Dedifferentiated amniotic fluid mesenchymal stem cell (primary cell): ENCODE results near the gene ACER3.
"Not testable (repeated sequence)": the region's sequence is repeated elsewhere in the genome, so short reads cannot be mapped to it uniquely, and the experiment has no call there.

Experiments
- DNase-seq: peaks from one replicate; pipeline ENCODE4 v3.0.0-alpha.2; 2016; ENCODE audit errors: extremely low spot score

Gene ACER3

DNA sequence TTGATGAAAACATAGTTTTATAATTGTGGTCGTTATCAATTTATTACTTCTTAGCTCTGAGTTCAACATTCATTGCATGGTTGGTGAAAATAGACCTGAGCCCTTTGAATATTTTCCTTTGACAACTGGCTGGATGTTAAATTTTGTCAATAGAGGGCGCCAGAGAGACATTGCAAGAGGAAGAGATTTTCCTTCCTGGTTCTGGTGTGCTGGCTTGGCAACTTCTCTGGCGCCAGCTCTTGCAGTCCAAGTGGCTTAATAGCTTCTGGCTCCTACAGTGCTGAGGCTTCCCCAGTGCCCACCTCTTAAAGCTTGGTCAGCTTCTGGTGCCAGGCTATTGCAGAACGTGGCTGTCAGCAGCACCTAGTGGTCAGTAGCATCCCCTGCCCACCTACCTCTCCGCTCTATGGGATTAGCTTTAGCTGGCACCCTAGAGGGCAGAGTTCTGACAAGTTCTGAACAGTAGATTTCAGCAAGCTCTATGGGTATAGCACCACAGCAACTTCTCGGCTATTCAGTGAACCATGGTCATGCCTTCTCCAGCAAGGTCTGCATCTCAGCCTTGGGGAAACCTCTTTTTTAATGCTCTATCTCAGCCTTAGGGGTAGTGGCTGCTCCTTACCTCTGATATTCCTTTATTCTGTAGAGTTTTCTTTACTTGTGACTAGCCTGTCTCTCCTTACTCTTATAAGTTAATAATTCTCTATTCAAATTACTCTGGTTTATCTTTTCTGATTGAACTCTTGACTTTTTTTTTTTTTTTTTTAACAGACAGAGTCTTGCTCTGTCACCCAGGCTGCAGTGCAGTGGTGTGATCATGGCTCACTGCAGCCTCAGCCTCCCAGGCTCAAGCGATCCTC, 59.4 kb downstream of the ACER3 start:
- DNase-seq = peak; percentile 89

DNA sequence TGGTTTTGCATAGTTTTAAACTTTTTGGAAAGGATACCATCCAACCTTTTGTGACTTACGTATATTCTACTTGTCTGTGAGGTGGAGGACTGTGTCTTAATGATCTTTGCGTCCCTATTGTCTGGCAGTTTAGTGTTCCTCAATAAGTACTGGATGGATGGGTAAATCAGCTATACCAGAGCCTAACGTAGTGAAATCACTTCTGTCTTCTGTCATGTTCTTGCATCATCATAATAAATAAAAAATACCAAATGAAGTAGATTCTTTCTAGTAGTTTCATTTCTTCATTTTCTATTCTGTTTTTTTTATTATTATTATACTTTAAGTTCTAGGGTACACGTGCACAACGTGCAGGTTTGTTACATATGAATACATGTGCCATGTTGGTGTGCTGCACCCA, 66.4 kb downstream of the ACER3 start:
- no peak for DNase-seq

DNA sequence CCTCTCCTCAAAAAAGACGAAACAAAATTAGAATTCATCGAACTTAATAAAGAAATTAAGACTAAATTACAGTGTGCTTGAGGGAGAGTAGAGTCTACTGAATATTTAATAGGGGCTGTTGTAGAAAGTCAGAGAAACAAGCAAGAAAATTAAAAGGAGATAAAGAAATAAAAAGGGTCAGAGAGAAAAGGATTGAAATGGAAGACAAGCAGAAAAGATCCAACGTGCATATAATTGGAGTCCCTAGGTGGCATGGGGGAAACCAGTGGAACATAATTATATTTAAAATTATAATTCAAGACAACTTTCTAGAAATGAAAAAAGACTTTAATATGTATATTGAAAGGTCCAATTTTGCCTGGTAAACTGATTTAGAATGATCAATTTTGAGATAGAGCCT, 74.3 kb downstream of the ACER3 start:
- DNase-seq = no peak

DNA sequence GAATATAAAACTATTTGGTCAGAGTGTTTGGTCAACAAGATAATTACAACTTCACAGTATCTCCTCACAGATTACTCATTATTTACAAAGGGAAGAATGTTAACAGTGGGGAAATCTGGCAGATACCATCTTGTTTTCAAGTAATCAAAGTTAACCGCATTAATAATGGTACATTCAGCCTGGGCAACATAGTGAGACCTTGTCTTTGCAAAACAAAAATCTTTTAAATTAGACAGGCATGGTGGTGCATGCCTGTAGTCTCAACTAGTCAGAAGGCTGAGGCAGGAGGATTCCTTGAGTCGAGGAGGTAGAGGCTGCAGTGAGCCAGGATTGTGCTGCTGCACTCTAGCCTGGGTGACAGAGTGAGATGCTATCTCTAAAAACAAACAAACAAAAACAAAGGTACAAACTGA, 78.5 kb downstream of the ACER3 start:
- DNase-seq = no peak

DNA sequence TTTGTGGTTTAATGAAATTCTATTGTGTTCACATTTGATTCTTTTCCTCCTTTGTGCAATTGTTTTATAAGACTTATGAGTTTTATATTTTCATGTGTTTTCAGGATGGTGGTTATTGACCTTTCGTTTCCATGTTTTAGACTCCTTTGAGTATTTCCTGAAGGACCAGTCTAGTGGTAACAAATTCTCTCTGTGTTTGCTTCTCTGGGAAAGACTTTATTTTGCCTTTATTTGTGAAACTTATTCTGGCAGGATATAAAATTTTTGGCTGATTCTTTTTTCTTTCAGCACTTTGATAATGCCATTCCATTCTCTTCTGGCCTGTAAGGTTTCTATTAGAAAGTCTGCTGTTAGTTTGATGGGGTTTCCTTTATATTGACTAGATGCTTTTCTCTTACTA, 83.5 kb downstream of the ACER3 start:
- no peak for DNase-seq

DNA sequence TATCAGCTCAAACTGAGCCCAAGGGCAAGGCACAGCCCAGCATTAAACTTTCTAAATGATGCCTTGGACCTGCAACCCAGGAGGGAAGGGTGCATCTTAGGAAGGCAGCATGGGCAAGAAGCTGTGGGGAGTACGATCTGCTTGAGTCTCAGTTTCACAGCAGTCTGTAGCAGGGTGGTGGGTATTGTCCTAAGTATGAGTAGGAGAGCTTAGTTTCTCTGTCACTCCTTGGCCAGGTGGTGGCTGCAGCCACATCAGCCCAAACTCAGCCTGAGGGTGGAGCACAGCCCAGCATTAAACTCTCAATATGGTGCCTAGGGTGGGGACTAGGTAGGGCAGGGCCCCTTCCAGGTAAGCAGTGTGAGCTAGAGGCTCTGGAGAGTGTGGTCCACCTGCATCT, 85.5 kb downstream of the ACER3 start:
- no peak for DNase-seq

DNA sequence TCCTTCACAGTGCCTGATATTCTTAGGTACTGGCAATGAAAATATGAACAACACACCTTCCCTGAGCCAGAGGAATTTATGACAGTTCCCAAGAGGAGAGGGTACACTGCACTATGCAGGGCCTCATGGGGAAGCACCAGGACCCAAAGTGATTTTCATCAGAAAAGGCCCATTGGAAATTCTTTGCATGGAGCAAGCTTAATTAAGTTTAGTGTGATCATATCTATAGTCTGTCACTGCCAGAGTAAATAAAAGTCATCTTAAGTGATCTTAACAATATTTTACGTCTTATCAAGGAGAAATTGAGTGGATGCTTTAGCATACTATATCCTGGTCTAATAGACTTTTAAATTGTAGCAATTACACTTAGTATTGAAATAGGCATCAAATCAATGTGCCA, 86.5 kb downstream of the ACER3 start:
- DNase-seq = no peak

DNA sequence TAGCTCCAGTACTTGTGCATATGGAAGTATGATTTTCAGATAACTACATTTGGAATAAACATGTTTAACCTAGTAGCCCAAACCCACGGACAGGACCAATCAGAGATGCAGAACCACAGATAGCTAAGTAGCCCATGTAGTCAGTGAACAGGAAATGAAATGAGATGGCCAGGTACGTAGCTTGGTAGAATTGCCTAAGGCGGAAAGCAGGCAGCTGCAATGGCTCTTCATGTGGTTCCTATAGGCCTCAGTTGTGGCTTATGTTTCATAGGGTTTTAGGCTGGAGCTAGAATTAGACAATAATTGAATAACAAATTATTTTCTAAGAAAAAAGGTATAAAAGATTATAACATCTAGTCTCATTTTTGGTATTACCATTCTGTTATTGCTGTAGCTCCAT, 87.1 kb downstream of the ACER3 start:
- no peak for DNase-seq

DNA sequence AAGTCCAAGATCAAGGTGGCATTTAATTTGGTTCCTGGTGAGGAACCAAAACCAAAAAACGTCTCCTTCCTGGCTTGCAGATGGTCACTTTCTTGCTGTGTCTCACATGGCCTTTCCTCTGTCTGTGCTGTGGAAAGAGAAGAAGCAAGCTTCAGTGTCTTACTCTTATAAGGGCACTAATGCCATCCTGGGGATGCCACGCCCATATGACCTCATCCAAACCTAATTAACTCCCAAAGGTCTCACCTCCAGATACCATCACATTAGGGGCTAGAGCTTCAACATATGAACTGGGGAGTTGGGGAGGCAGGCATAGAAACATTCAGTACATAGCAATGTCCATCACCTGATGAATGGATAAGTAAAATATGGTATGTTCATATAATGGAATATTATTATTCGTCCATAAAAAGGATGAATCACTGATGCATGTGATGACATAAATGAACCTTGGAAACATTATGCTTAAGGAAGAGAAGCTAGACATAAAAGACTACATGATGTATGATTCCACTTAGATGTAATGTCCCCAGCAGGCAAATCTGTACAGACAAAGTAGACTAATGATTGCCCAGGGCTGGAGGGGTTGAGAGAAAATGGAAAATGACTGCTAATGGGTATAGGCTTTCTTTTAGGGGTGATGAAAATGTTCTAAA, 94.9 kb downstream of the ACER3 start:
- DNase-seq = no peak

DNA sequence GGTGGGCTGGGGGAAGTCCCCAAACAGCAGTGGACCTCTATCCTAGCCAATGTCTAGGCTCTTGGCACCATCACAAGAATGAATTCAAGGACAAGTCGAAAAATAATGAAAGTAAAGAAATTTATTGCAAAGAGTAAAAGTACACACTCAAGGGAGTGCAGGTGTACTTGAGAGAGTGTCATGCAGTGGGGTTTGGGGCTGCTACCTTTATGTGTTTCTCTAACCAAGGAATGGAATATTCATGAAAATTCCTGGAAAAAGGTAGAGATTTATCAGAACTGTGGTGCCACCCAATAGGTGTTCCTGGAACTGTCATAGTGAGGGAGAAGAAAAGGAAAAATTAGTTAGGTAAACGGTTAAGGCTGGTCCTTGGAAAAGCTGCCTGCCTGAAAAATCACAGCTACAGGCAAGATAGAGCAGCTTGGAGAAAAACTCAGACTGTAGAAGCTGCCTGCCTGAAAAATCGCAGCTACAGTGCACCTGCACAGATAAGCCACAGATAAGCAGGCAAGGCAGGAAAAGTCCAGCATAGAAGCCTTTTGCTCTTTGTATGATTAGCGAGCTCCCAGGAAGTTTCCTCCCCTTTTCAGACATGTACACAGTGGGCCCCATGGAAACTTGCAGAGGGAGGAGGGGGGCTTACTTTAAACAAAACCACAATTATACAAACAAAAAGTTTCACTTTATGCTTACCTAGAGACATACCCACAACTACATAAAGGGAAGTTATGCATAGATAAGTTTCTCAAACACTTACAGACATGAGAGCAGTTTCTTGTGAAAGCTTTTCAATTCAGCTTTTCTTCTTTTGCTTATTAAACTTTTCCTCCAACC, 102.1 kb downstream of the ACER3 start:
- DNase-seq = no peak

DNA sequence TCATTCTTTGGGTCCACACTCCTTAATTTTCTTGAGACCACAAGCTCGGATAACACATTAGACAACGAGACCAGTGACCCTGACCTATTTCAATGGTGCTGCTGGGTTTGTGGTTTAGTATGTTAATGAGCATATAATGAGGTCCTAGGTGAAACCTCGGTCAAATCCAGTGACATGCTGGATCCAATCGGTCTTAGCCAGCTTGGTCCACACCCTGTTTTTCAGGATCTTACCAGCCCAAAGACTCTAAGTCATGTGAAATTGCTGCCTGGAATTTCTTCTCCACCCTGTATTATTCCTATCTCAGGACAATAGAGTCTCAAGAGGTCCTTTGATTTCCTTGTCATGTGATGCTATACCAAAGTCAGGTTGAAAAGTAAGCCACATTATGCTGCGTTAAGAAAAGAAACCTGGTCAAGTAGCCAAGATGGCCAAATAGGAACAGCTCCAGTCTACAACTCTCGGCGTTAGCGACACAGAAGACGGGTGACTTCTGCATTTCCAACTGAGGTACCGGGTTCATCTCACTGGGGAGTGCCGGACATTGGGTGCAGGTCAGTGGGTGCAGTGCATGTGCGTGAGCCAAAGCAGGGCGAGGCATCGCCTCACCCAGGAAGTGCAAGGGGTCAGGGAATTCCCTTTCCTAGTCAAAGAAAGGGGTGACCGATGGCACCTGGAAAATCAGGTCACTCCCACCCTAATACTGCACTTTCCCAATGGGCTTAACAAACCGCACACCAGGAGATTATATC, 102.9 kb downstream of the ACER3 start:
- DNase-seq = not testable (repeated sequence)

DNA sequence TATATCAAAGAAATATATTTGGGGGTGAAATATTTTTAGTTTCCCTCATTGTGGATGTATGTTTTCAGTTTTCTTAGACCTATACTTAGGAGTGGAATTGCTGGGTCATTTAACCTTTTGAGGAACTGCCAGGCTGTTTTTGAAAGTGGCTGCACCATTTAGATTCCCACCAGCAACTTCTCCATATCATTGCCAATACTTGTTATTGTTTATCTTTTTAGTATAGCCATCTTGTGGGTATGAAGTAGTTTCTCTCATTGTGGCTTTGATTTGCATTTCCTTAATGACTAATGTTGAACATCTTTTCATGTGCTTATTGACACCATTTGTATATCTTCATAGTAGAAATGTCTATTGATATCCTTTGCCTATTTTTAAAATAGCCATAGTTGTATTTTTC, 111.3 kb downstream of the ACER3 start:
- no peak for DNase-seq

DNA sequence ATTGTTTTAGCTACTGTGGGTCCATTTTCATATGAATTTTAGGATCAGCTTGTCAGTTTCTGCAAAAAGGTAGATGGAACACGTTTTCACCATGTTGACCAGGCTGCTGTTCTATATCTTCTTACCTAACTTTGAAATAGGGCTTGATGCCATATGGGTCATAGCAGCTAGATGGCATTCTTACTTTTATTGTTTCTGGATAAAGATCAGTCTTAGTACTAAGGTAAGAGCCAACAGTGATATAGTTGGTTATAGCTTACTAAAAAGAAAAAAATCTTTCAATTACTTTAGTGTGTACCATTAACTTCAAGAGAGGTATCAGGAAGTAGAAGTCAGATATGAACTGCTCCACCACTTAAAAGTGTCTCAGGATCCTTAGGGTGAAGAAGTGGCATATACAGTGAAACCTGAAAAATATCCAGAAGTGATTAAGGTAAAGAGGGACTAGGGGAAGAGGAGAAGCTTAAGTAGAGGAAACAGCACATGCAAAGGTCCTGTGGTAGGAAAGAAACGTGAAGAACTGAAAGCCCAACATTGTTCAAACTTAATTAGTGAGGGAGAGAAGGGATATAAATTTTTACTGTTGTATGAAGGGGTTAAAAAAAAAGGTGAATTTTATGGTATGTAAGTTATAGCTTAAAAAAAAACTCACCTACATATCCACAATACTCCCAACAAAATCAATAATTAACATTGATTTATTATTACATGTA, 113.6 kb downstream of the ACER3 start:
- no peak for DNase-seq

DNA sequence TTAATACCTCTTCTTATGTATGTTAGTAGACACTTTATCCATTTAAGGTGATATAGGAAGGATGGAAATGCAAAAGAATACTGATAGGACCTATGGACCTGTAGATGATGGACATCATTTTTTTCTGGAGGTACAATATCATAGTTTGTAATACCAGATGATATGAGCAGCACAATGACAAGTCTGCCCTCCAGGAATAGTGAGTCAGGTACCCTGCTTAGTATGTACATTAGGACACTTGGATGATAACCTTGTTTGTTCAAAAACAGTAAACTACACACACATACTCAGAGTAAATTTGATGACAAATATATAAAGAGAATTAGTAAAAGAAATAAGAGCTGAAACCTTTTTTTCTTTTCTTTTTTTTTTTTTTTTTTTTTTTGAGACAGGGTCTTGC, 114.8 kb downstream of the ACER3 start:
- DNase-seq = no peak

DNA sequence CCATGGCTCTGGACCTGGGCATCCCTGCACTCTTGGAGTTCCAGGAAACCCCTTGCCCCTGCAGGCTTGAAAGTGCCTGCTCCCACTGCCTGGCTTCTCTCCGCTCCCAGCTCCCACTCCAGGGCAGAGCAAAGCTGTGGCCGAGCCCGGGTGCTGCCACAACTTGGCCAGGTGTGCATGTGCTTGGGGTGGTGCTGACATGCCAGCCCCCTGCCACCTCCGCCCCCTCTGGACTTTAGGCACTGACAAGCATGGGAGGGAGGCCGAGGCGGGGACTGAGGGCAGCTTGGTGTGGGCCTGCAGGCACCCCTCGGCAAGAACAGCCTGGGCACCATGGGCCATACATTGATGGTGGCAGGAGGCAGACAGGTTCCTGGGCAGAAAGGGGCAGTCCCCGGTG, 117.1 kb downstream of the ACER3 start:
- no peak for DNase-seq

DNA sequence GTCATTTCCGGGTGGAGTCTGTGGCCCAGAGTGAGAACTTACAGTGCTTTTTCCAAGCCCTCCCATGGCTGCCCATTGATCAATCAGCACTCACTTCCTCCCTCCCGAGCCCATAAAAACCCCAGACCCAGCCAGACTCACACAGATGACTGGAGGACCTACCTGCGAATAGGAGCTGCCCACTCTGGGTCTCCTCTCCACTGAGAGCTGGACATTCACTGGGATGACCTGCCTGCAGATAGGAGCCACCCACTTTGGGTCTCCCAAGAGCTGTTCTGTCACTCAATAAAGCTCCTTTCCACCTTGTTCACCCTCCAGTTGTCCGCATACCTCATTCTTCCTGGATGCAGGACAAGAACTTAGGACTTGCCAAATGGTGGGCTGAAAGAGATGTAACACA, 117.5 kb downstream of the ACER3 start:
- no peak for DNase-seq

DNA sequence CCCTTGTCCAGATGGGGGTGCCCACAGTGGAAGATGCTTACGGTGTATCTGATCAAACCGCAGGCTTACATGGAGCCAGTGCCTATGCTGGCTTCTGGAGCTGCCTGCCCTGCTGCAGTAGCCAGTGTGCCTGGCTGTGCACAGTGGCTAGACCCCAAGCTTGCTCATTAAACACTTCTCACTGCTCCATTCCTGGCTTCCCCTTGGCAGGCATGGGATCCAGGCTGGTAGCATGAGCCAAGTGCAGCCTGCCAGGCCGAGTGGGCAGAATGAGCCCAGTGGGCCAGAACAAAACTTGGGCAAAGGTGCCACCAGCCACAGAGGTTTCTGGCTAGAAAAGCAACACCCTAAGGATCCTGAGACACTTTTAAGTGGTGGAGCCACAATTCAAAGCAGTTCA, 118.1 kb downstream of the ACER3 start:
- DNase-seq = no peak

DNA sequence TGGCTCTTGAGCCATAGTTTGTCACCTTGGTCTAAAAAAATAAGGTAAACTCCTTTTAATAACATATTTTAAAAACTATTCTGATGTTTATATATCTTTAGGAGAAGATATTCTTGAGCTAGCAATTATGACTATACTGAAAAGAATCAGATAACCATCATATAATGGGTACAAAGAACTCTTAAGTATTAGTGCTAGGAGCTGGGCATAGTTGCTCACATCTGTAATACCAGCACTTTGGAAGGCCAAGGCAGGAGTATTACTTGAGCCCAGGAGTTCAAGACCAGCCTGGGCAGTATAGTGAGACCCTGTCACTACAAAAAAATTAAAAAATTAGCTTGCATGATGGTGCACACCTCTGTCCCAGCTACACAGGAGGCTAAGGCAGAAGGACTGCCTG, 119.5 kb downstream of the ACER3 start:
- no peak for DNase-seq

DNA sequence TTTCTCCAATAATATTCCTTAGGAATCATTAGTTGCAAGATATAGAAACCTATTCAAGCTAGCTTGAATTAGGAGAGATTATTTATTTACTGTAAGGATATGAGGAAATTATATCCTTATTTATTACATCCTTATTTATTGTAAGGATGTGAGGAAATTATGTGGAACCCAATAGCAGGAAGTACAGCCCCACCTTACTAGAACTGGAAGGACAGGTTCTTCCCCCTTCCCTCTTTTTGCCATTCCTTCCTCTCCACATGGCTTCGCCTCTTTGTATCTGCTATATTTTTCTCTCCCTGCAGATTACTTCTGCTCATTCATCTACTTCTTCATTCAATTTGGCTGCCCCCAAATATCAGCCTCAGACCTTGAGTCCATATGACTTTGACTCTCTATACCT, 124.0 kb downstream of the ACER3 start:
- DNase-seq = no peak

DNA sequence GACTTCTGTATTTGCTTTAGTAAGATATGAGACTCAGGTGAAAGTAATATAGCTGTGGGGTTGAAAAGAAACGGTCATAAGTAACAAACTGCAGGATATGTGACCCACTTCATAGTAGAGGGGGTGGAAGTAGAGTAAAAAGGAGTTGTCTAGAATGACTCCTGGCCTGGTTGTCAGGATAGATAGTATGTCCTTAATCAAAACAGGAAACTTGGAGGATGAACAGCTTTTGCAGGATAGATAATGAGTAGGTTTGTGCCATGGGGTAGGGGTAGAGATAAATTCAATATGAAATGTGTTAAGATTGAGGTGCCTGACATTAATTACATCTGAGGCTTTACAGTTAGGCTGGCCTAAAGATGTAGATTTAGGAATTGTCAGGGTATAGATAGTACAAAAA, 126.5 kb downstream of the ACER3 start:
- DNase-seq = no peak

DNA sequence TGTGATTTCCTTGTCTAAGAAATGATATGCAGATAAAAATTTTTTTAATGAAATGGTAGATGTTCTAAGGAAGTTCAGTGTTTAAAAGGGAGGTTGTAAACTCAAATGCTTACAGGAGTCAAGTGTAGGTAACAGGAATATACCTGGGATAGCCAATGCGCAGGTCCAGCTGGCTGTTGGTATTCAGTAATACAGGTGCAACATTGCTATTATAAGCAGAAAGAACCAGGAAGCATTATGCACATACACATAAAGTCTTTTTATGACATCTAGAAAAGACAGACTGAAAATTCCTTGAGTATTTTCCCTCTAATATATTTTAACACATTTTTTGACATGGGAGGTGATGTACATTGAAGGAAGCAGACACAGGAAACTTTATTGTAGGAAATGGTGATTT, 129.9 kb downstream of the ACER3 start:
- no peak for DNase-seq
